Natural killer cell (primary cell): ENCODE measurements around the gene ZFP36L1. TPM values are rescaled to one million over a fixed set of nuclear protein-coding genes. Genes with fewer than 3 reads are reported as not detected.

Experiments used
- ATAC-seq, 3 donors: fragments of 150-1000 bp in 2 of 3; fragments of 200-7000 bp in 1 of 3; cut with Tn5 transposase; 1 replicate in 1 of 3; 2 replicates in 2 of 3; pipeline ENCODE4 v1.10.0; 2021; ENCODE audit warnings: mild to moderate bottlenecking in 2 of 3, moderate library complexity in 2 of 3
- DNase-seq, 2 donors: peaks; one replicate each; pipeline versions ENCODE4 v3.0.0 to v3.0.0-alpha.2; 2013 to 2021; ENCODE audit warnings: mixed read lengths in 1 of 2
- H3K27ac ChIP-seq: one replicate; pipeline ENCODE4 v1.5.1; 2013; ENCODE audit warnings: mild to moderate bottlenecking, low read length
- H3K27me3 ChIP-seq: one replicate; pipeline ENCODE4 v1.6.1; 2013; ENCODE audit warnings: low read length; ENCODE audit not compliant: control insufficient read depth, insufficient read depth
- H3K36me3 ChIP-seq: one replicate; pipeline ENCODE4 v1.6.1; 2013; ENCODE audit warnings: low read length; ENCODE audit not compliant: control insufficient read depth, insufficient read depth
- H3K4me1 ChIP-seq: one replicate; pipeline ENCODE4 v1.6.1; 2013; ENCODE audit warnings: low read length; ENCODE audit not compliant: control insufficient read depth, insufficient read depth
- H3K4me3 ChIP-seq: one replicate; pipeline ENCODE4 v1.5.1; 2013; ENCODE audit warnings: low read length
- H3K9me3 ChIP-seq: one replicate; pipeline ENCODE4 v1.6.1; 2013; ENCODE audit warnings: low read length; ENCODE audit not compliant: control insufficient read depth, insufficient read depth
- H3K27ac Mint-ChIP-seq, 2 donors: one replicate each; pipeline ENCODE4 v1.8.0; 2022; ENCODE audit warnings: mild to moderate bottlenecking in 2 of 2, mixed read lengths in 2 of 2, moderate library complexity in 1 of 2
- H3K27me3 Mint-ChIP-seq, 2 donors: one replicate each; pipeline ENCODE4 v1.8.0; 2022; ENCODE audit warnings: low read depth in 2 of 2, mixed read lengths in 2 of 2
- H3K36me3 Mint-ChIP-seq: one replicate; pipeline ENCODE4 v1.8.0; 2022; ENCODE audit warnings: mixed read lengths
- H3K4me1 Mint-ChIP-seq, 2 donors: one replicate each; pipeline ENCODE4 v1.8.0; 2022; ENCODE audit warnings: mixed read lengths in 2 of 2
- H3K4me3 Mint-ChIP-seq: one replicate; pipeline ENCODE4 v1.8.0; 2022; ENCODE audit warnings: mild to moderate bottlenecking, moderate library complexity, mixed read lengths
- H3K9me3 Mint-ChIP-seq, 2 donors: one replicate each; pipeline ENCODE4 v1.8.0; 2022; ENCODE audit warnings: mixed read lengths in 2 of 2
- WGBS: methylation state at CpG from one replicate; pipeline ENCODE4 v1.1.7; 2013; ENCODE audit warnings: missing lambda C conversion rate; ENCODE audit not compliant: insufficient coverage; 5-methylcytosine and 5-hydroxymethylcytosine counted together
- intact Hi-C: fragments of 100-400 bp; cut with micrococcal nuclease; formaldehyde crosslinking; loops from one replicate; pipeline ENCODE4 v1.14.2; 2022
- total RNA-seq, 4 donors: library from RNA; stranded (reverse); fragments of 120-200 nt in 1 of 4; gene quantifications; one replicate each; pipeline versions ENCODE4 v1.2.3 to v1.2.4, GENCODE V29; 2013 to 2022
- TF ChIP-seq, protein P1 (sequence below): fragments of 200-600 bp; IDR thresholded peaks from one replicate; pipeline ENCODE4 v1.8.0; 2022; ENCODE audit warnings: antibody characterized with exemption

ZFP36L1 gene
- total RNA-seq, 3 donors from 2014 or later (not counting 1 experiment from before 2014, with no cell fraction given), result 143 to 167 (median 166) TPM

DNA sequence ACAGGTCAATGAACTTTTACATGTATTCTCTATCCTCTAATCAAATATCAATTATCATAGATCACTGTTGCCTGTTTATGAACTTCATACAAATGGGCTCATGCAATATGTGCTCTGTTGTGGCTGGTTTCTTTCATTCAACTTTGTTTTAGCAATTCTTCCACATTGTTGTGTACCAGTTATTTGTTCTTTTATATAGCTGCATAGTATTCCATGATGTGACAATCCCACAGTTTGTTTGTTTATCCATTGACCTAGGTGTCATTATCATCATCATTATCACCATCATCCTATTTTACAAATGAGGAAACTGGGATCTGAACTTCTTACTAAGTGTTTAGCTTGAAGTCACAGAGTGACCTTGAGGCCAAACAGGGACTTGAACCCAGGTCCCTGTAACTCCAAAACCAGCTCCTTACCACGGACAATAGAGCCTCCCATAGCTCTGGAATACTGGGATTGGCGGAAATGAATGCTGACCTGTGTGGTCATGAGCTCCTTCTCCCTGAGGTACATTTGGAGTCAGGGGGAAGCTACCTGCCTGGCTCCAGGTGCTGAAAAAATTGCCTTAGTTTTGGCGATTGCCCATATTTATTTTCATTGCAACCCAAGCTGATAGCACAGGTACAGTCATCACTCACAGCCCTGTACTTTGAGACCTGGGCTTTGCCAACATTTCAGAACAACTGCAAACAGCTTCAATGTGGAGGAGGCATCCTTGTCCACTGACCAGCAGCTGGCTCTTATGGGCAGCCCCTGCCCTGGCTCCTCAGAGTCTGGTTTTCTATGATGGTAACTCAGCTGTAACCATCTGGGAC lies 9.2 kb downstream of the ZFP36L1 start:
- H3K9me3 Mint-ChIP-seq, result no peaks in the 10 kb centered on the region
- H3K4me1 ChIP-seq, result peaks cover 84% of the 10 kb centered on the region
- TF ChIP-seq, protein P1, sequence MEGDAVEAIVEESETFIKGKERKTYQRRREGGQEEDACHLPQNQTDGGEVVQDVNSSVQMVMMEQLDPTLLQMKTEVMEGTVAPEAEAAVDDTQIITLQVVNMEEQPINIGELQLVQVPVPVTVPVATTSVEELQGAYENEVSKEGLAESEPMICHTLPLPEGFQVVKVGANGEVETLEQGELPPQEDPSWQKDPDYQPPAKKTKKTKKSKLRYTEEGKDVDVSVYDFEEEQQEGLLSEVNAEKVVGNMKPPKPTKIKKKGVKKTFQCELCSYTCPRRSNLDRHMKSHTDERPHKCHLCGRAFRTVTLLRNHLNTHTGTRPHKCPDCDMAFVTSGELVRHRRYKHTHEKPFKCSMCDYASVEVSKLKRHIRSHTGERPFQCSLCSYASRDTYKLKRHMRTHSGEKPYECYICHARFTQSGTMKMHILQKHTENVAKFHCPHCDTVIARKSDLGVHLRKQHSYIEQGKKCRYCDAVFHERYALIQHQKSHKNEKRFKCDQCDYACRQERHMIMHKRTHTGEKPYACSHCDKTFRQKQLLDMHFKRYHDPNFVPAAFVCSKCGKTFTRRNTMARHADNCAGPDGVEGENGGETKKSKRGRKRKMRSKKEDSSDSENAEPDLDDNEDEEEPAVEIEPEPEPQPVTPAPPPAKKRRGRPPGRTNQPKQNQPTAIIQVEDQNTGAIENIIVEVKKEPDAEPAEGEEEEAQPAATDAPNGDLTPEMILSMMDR, result no peak
- H3K4me3 Mint-ChIP-seq, result no peak overlapping the region
- H3K36me3 ChIP-seq, result peaks cover 17% of the 10 kb centered on the region
- H3K4me3 ChIP-seq, result no peak overlapping the region
- ATAC-seq, result no peak
- H3K9me3 ChIP-seq, result no peaks in the 10 kb centered on the region
- WGBS, result 96% methylated on average over 3 of the region's 3 CpGs
- intact Hi-C loops, result loop anchor here (5.0 to 10.0 kb wide), 3 partner anchors 34 to 379 kb away; no protein-coding TSS in a partner anchor
- DNase-seq, result no peak
- H3K27me3 Mint-ChIP-seq, result no peaks in the 10 kb centered on the region
- no peak overlapping the region for H3K27ac ChIP-seq
- H3K27me3 ChIP-seq, result no peaks in the 10 kb centered on the region
- peaks cover 73 to 79% of the 10 kb centered on the region in 2 donors for H3K4me1 Mint-ChIP-seq
- peak overlapping the region in 1 of 2 donors; percentile 56 for H3K27ac Mint-ChIP-seq
- H3K36me3 Mint-ChIP-seq, result peaks cover 4% of the 10 kb centered on the region

DNA sequence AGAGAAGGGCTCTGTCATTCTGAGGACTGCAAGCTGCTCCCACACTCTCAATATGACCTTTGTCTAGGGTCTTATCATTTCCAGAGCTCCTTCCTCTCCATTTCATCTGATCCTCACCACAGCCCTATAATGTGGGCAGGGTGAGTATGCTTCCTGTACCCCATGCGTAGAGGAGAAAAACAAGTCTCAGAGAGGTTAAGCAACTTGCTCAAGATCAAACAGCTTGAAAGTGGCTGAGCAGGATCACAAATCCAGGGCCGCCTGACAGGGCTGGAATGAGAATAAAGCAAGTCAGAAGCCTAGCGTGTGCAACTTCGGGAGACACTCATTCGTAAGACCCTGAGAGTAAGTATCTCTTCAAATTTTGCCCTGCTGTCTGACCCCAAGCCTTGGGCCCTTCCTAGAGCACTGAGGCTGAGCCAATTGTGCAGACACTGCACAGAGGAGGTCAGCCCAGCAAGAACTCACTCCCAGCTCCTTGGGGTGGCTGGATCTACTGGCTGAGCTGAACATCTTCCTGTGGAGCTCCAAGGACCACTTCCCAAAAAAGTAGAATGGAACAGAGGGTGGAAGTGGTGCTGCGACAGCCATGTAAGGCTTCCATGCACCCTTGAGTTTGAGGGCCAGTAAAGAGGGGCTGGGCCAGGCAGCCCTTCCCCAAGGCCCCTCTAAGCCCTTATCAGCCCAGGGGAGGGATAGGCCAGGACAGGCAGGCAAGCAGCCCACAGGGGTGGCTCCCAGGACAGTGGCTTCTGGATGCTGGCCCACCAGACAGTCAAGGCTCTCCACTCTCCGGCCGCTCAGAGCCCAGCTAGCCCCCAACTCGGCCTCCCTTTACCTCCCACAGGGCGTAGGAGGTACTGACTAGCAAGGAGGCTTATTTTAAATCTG lies 10.5 kb downstream of the ZFP36L1 start:
- Mint-ChIP-seq H3K4me3 (peak overlapping the region; percentile 50), H3K4me1 (peaks cover 72 to 74% of the 10 kb centered on the region in 2 donors), H3K9me3 (no peaks in the 10 kb centered on the region), H3K36me3 (no peaks in the 10 kb centered on the region), H3K27ac (peak overlapping the region; percentile 63 to 95), H3K27me3 (no peaks in the 10 kb centered on the region)
- peak overlapping the region; percentile 88 for H3K27ac ChIP-seq
- H3K4me1 ChIP-seq, result peaks cover 79% of the 10 kb centered on the region
- ATAC-seq, result no peak
- H3K9me3 ChIP-seq, result no peaks in the 10 kb centered on the region
- no peak overlapping the region for H3K4me3 ChIP-seq
- TF ChIP-seq, protein P1, result no peak
- H3K36me3 ChIP-seq, result peaks cover 7% of the 10 kb centered on the region
- WGBS, result 80% methylated on average over 10 of the region's 10 CpGs
- no peaks in the 10 kb centered on the region for H3K27me3 ChIP-seq
- DNase-seq, result peak in 1 of 2 donors; percentile 81
- intact Hi-C loops, result loop anchor here (5.0 to 10.0 kb wide), 3 partner anchors 35 to 378 kb away; no protein-coding TSS in a partner anchor

DNA sequence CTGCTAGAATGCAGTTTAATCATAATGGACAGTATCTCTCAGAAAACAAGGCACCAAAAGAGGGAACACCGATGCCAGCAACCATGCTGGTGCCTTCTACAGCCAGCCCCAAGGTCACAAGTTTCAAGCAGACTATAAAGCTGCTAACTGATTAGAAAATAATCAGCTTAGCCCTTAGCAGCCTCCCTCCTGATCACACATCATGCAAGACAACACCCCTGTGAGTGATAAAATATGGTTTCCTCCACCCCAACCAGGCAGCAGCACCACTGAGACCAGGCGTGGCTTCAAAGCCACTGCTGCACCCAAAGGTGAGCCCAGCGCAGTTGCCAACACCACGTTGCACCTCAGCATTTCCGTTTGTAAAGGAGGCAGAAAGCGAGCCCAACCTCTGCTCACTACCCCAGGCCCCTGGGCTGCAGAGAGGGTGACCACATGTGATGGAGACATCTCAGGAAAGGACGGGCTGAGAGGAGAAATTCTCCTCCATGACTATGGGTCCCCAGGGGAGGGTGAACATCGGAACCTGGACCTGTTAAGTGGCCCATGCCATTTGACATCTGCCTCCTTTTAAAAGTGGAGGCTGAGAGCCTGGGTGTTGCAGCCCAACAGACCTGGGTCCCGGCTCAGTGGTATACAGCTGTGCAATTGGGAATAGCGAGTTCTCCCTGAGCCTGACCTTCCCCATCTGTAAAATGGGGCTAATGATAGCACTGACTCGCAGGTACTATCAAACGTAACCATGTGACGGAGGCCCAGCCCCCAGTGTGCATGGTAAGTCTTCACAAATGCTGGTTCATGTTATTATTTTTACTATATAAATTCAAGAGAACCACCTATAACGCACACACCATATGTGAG lies 11.5 kb downstream of the ZFP36L1 start:
- TF ChIP-seq, protein P1, result no peak
- peak overlapping the region; percentile 91 for H3K4me3 Mint-ChIP-seq
- intact Hi-C loops, result loop anchor here (2.0 to 10.0 kb wide), 5 partner anchors 36 to 571 kb away; no protein-coding TSS in a partner anchor
- no peaks in the 10 kb centered on the region for H3K36me3 Mint-ChIP-seq
- Histone ChIP-seq H3K4me3 (no peak overlapping the region), H3K4me1 (peaks cover 70% of the 10 kb centered on the region), H3K9me3 (no peaks in the 10 kb centered on the region), H3K27me3 (no peaks in the 10 kb centered on the region), H3K27ac (peak overlapping the region; percentile 88), H3K36me3 (no peaks in the 10 kb centered on the region)
- peaks cover 63 to 65% of the 10 kb centered on the region in 2 donors for H3K4me1 Mint-ChIP-seq
- DNase-seq (peak; percentile 55 to 87), ATAC-seq (peak; percentile 78 to 87 (median 86))
- H3K27me3 Mint-ChIP-seq, result no peaks in the 10 kb centered on the region
- peak overlapping the region; percentile 94 to 95 for H3K27ac Mint-ChIP-seq
- 44% methylated on average over 11 of the region's 14 CpGs for WGBS
- no peaks in the 10 kb centered on the region for H3K9me3 Mint-ChIP-seq
